Body of pancreas (tissue), 4 donors: ENCODE results near the gene N4BP2L2. TPM values are rescaled to one million over a fixed set of nuclear protein-coding genes. Genes with fewer than 3 reads are reported as not detected.

ENCODE experiments used
- ATAC-seq: fragments of 150-250 bp; one replicate; pipeline ENCODE4 v1.9.1; 2016
- DNase-seq, 4 donors: peaks; one replicate each; pipeline ENCODE4 v3.0.0-alpha.2; 2019
- H3K27ac ChIP-seq, 4 donors: fragments of 200-600 bp; sonication (generic); 1 replicate in 3 of 4; 2 replicates in 1 of 4; pipeline versions ENCODE4 v1.5.1 to v1.6.1; 2016 to 2019; ENCODE audit warnings: mild to moderate bottlenecking in 1 of 4, mixed read lengths in 1 of 4, moderate library complexity in 1 of 4
- H3K27me3 ChIP-seq, 2 donors: fragments of 200-600 bp; sonication (generic); one replicate each; pipeline ENCODE4 v1.6.0; 2016; ENCODE audit warnings: mild to moderate bottlenecking in 1 of 2
- H3K36me3 ChIP-seq, 2 donors: fragments of 200-600 bp; sonication (generic); replicated peaks in 1 of 2; 2 replicates each; pipeline ENCODE4 v1.5.1; 2016; ENCODE audit warnings: low read depth in 2 of 2; ENCODE audit not compliant: insufficient read depth in 1 of 2
- H3K4me1 ChIP-seq: fragments of 200-600 bp; sonication (generic); one replicate; pipeline ENCODE4 v1.6.0; 2016
- H3K4me3 ChIP-seq, 2 donors: fragments of 200-600 bp; sonication (generic); 1 replicate in 1 of 2; 2 replicates in 1 of 2; pipeline ENCODE4 v1.5.1; 2016 to 2019
- H3K9me3 ChIP-seq, 3 donors: fragments of 200-600 bp; sonication (generic); 1 replicate in 2 of 3; 2 replicates in 1 of 3; pipeline ENCODE4 v1.5.1; 2016
- POLR2A ChIP-seq, 3 donors: fragments of 450-650 bp; IDR thresholded peaks; one replicate each; pipeline ENCODE4 v1.6.1; 2016; ENCODE audit warnings: antibody characterized with exemption in 3 of 3, mild to moderate bottlenecking in 2 of 3
- whole genome bisulfite sequencing, 2 donors: methylation state at CpG; one replicate each; pipeline ENCODE4 v1.1.5; 2017; 5-methylcytosine and 5-hydroxymethylcytosine counted together
- intact Hi-C: fragments of 100-400 bp; cut with DNase I; formaldehyde crosslinking; loops from one replicate; pipeline ENCODE4 v1.15.1; 2023
- total RNA-seq, 2 donors: library from RNA; depleted of rRNA; stranded (reverse); fragments of >200 nt; gene quantifications; one replicate each; pipeline ENCODE4 v1.1.0, GENCODE V29; 2016
- TF ChIP-seq, protein P1 (sequence below), 7 experiments: fragments of 450-650 bp in 4 of 7; fragments of 200-600 bp in 3 of 7; sonication (generic) in 3 of 7; IDR thresholded peaks; one replicate each; pipeline ENCODE4 v1.5.1; 2016 to 2019; ENCODE audit warnings: antibody characterized with exemption in 7 of 7

The N4BP2L2 gene
- total RNA-seq, 2 donors from 2014 or later: 120 to 191 TPM

DNA sequence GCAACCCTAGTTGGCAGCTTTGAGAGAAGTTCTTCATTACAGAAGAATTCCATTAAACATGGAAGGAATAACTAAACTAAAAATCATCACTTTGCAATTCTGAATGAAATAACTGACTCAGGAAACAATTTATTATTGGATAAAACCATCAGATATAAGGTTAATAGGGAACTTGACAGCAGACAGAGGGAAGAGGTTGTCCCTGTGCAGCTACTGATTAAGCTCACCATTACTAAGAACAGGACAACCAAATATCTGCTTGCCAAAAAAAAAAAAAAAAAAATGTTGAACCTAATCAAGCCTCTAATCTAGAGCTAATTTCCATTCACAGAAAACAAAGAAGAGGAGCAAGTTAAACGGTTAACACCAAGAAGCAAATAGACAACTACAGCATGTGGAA, 12.8 kb downstream of the N4BP2L2 start:
- ATAC-seq: no peak
- no peak for DNase-seq
- H3K4me1 ChIP-seq: peaks cover 26% of the 10 kb centered on the region
- no peak overlapping the region for H3K4me3 ChIP-seq
- intact Hi-C loops: no loop called here
- H3K27me3 ChIP-seq: no peaks in the 10 kb centered on the region
- 0 to 32% methylated on average over 1 of the region's 1 CpG for WGBS, 2 donors
- no peak overlapping the region for H3K27ac ChIP-seq
- TF ChIP-seq, protein P1, sequence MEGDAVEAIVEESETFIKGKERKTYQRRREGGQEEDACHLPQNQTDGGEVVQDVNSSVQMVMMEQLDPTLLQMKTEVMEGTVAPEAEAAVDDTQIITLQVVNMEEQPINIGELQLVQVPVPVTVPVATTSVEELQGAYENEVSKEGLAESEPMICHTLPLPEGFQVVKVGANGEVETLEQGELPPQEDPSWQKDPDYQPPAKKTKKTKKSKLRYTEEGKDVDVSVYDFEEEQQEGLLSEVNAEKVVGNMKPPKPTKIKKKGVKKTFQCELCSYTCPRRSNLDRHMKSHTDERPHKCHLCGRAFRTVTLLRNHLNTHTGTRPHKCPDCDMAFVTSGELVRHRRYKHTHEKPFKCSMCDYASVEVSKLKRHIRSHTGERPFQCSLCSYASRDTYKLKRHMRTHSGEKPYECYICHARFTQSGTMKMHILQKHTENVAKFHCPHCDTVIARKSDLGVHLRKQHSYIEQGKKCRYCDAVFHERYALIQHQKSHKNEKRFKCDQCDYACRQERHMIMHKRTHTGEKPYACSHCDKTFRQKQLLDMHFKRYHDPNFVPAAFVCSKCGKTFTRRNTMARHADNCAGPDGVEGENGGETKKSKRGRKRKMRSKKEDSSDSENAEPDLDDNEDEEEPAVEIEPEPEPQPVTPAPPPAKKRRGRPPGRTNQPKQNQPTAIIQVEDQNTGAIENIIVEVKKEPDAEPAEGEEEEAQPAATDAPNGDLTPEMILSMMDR (IDR thresholded peaks at IDR 0.05): no peak
- TF ChIP-seq POLR2A (IDR thresholded peaks at IDR 0.05): no peak
- H3K9me3 ChIP-seq: no peaks in the 10 kb centered on the region
- H3K36me3 ChIP-seq: peaks cover 0 to 3% of the 10 kb centered on the region in 2 donors

DNA sequence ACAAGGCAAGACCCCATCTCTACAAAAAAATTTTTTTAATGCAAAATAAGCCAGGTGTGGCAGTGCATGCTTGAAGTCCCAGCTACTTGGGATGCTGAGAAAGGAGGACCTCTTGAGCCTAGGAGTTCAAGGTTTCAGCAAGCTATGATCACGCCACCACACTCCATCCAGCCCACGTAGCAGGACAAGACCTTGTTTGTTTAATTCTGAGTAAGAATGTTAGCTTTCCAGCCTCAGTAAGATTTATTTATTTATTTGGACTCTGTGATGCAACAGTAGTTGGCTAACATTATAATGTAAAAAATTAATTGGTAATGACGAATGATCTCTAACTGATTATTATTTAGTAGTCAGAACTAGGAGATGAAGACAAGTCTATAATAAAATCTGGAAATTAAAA, 23.3 kb downstream of the N4BP2L2 start:
- Histone ChIP-seq H3K9me3 (no peaks in the 10 kb centered on the region), H3K4me3 (no peak overlapping the region), H3K27ac (no peak overlapping the region), H3K27me3 (no peaks in the 10 kb centered on the region), H3K4me1 (no peaks in the 10 kb centered on the region), H3K36me3 (peaks cover 0 to 13% of the 10 kb centered on the region in 2 donors)
- ATAC-seq (no peak), DNase-seq (no peak)
- WGBS, 2 donors: 78 to 81% methylated on average over 3 of the region's 3 CpGs
- intact Hi-C loops: no loop called here
- TF ChIP-seq, protein P1 (IDR thresholded peaks at IDR 0.05): no peak
- TF ChIP-seq POLR2A (IDR thresholded peaks at IDR 0.05): no peak

DNA sequence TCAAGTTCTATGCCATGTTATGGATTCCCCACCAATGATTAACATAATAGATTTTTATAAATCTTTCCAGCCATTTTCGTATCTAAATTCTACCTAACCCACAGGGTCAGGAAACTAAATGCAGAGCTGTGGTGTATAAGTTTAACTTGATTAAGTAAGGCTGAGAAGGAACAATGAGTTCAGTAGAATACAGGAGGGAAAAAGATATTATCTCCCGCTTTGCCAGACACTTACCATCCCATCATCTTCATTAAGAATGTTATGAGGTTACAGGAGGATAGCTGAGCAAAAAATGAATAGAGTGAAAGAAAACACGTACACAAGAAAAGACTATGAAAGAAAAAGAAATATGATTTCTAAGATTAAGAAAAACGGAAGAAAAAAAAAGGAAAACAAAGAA, 27.1 kb downstream of the N4BP2L2 start:
- Histone ChIP-seq H3K27ac (no peak overlapping the region), H3K36me3 (peaks cover 0 to 5% of the 10 kb centered on the region in 2 donors), H3K4me1 (no peaks in the 10 kb centered on the region), H3K9me3 (no peaks in the 10 kb centered on the region), H3K27me3 (no peaks in the 10 kb centered on the region), H3K4me3 (no peak overlapping the region)
- WGBS, 2 donors: 88 to 91% methylated on average over 4 of the region's 4 CpGs
- ATAC-seq: no peak
- TF ChIP-seq, protein P1 (IDR thresholded peaks at IDR 0.05): no peak
- no peak for TF ChIP-seq POLR2A (IDR thresholded peaks at IDR 0.05)
- no peak for DNase-seq
- intact Hi-C loops: no loop called here

GRCh38 chr13:32504876-32505275, 33.7 kb downstream of the N4BP2L2 start:
- no peak for ATAC-seq
- no peaks in the 10 kb centered on the region for H3K4me1 ChIP-seq
- no peak overlapping the region for H3K27ac ChIP-seq
- no peaks in the 10 kb centered on the region for H3K27me3 ChIP-seq
- no peaks in the 10 kb centered on the region for H3K36me3 ChIP-seq
- TF ChIP-seq, protein P1 (IDR thresholded peaks at IDR 0.05): no peak
- no peak for TF ChIP-seq POLR2A (IDR thresholded peaks at IDR 0.05)
- intact Hi-C loops: no loop called here
- DNase-seq: no peak
- 79 to 97% methylated on average over 2 of the region's 2 CpGs for WGBS, 2 donors
- no peaks in the 10 kb centered on the region for H3K9me3 ChIP-seq
- H3K4me3 ChIP-seq: no peak overlapping the region

DNA sequence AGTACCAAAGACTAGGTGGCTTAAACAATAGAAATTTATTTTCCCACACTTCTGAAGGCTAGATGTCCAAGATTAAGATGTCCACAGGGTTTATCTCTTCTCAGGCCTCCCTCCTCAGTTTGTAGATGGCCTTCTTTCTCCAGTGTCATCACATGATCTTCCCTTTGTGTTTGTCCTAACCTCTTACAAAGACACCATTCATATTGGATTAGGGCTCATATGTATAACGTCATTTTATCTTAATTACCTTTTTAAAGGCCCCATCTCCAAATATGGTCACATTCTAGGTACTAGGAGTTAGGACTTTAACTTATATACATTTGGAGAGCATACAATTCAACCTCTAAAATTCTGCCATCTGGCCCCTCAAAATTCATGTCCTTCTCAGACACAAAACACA, 34.3 kb downstream of the N4BP2L2 start:
- no peaks in the 10 kb centered on the region for H3K36me3 ChIP-seq
- no peak overlapping the region for H3K4me3 ChIP-seq
- ATAC-seq (no peak), DNase-seq (no peak)
- no peak overlapping the region for H3K27ac ChIP-seq
- no peaks in the 10 kb centered on the region for H3K27me3 ChIP-seq
- TF ChIP-seq, protein P1 (IDR thresholded peaks at IDR 0.05): no peak
- no peaks in the 10 kb centered on the region for H3K9me3 ChIP-seq
- intact Hi-C loops: no loop called here
- 32 to 41% methylated on average over 1 of the region's 1 CpG for WGBS, 2 donors
- no peaks in the 10 kb centered on the region for H3K4me1 ChIP-seq
